ENCODE data around the gene FLNA.
"Not testable (repeated sequence)": the region's sequence is repeated elsewhere in the genome, so short reads cannot be mapped to it uniquely, and the experiment has no call there.

- not testable (repeated sequence) for TF ChIP-seq CTCF, POLR2A (IDR thresholded peaks at IDR 0.05)
Observed at GRCh38 chrX:154302998-154303397, 71.4 kb downstream of the FLNA start.
